GM12892 (cell line): ENCODE data around the gene TOMM22.

ENCODE experiments used
- POLR2AphosphoS5 ChIP-seq: IDR thresholded peaks from 2 replicates; pipeline ENCODE4 v1.6.1; 2011; ENCODE audit warnings: low read depth, low read length, control low read depth
- TAF1 ChIP-seq: IDR thresholded peaks from 2 replicates; pipeline ENCODE4 v1.6.1; 2011; ENCODE audit warnings: low read depth, mild to moderate bottlenecking, control low read depth, low read length, borderline replicate concordance

GRCh38 chr22:38706101-38706900 is 24.5 kb downstream of the TOMM22 start:
- TF ChIP-seq POLR2AphosphoS5 = no peak
- no peak for TF ChIP-seq TAF1
